Stimulated activated CD4-positive, alpha-beta T cell treated with anti-CD3 and anti-CD28 coated beads, Interleukin-12 subunit alpha, Interleukin-12 subunit beta, amount 100 ng/mL, for 48 hours (primary cell): ENCODE measurements around the gene PTPRC.

Source experiments
- DNase-seq, 3 donors: peaks; one replicate each; pipeline ENCODE4 v3.0.0-alpha.2; 2020; ENCODE audit warnings: low read depth in 2 of 3, low spot score in 1 of 3

The PTPRC gene

DNA sequence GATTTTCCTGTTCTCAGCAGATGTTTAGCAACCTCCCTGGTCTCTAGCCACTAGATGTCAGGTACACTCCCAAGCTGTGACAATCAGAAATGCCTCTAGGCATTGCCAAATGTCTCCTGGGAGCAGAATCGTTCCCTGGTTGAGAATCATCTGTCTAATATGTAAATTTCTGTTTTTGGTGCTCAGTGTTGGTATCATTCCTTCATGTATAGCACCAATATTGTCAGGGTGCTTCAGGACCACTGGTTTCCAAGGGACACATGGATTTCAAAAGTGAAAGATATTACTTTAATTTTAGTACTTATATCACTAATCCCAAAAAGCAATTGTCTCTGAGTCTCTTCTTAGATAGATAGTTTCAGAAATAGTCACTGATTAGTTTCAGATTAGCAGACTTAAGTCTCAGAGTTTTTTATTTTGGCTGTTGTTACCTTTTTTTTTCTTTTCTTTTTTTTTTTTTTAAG, 160.1 kb downstream of the PTPRC start:
- DNase-seq, result no peak

DNA sequence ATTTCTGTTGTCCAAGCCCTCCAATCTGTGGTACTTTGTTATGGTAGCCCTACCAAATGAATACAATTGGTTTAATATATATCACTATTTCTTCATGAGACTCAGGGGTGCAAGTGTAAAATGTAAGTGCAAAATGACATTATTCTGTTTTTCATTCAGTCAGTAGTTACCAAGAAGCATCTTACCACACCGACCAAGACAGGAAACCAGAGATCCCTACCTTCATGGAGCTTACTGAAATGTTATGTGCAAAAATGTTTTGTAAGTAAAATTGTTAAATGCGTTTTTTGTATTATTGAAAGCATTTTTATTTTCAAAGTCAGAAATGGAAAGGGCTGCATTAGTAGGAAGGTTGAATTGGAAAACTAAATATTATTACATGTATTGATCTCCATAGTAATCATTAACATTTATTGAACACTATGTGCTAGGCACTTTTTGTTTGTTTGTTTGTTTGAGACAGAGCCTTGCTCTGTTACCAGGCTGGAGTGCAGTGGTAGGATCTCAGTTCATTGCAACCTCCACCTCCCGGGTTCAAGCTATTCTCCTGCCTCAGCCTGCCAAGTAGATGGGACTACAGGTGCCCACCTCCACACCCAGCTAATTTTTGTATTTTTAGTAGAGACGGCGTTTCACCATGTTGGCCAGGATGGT, 166.8 kb downstream of the PTPRC start:
- DNase-seq, result no peak

DNA sequence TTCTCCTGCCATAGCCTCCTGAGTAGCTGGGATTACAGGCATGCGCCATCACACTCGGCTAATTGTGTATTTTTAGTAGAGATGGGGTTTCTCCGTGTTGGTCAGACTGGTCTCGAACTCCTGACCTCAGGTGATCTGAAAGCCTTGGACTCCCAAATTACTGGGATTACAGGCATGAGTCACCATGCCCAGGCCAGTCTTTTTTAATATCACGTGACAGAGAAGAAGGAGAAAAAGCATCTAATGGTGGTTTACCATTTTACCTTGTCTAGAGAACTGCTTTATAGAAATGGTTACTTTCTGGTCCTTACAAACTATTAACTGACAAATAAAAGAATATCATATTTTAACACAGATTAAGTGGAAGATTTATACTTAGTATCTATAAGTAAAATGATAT, 168.0 kb downstream of the PTPRC start:
- no peak for DNase-seq
